PFSK-1 (cell line): ENCODE measurements around the gene GDI1.

ENCODE experiments used
- FOXP2 ChIP-seq: optimal IDR thresholded peaks from 2 replicates; pipeline ENCODE3; 2011; ENCODE audit warnings: borderline replicate concordance, control low read depth, inconsistent platforms; ENCODE audit not compliant: insufficient read depth; ENCODE audit errors: extremely low read length, extremely low read depth
- POLR2AphosphoS5 ChIP-seq: IDR thresholded peaks from 2 replicates; pipeline ENCODE4 v1.6.1; 2012; ENCODE audit warnings: low read depth, mild to moderate bottlenecking, control low read depth, low read length, moderate library complexity
- REST ChIP-seq, 2 experiments: IDR thresholded peaks; 2 replicates each; pipeline versions ENCODE4 v1.6.1 to v1.8.0; 2011 to 2012; ENCODE audit warnings: low read depth in 2 of 2, low read length in 2 of 2, control low read depth in 1 of 2, inconsistent platforms in 1 of 2, mild to moderate bottlenecking in 1 of 2, moderate library complexity in 1 of 2; ENCODE audit not compliant: insufficient read depth in 1 of 2
- SIN3A ChIP-seq: IDR thresholded peaks from 2 replicates; pipeline ENCODE4 v1.6.1; 2012; ENCODE audit warnings: mild to moderate bottlenecking, low read length, moderate library complexity, borderline replicate concordance; ENCODE audit not compliant: insufficient read depth
- TAF1 ChIP-seq: IDR thresholded peaks from 2 replicates; pipeline ENCODE4 v1.6.1; 2012; ENCODE audit warnings: low read length, control low read depth, borderline replicate concordance; ENCODE audit not compliant: insufficient read depth

The GDI1 gene

GRCh38 chrX:154411981-154412340 is 25.0 kb upstream of the GDI1 start:
- no peak for TF ChIP-seq TAF1
- TF ChIP-seq SIN3A: no peak
- no peak for TF ChIP-seq REST (IDR thresholded peaks at IDR 0.05; ENCODE audit: insufficient read depth in 1 of 2, low read depth in 2 of 2, low read length in 2 of 2)
- no peak for TF ChIP-seq FOXP2
- no peak for TF ChIP-seq POLR2AphosphoS5

DNA sequence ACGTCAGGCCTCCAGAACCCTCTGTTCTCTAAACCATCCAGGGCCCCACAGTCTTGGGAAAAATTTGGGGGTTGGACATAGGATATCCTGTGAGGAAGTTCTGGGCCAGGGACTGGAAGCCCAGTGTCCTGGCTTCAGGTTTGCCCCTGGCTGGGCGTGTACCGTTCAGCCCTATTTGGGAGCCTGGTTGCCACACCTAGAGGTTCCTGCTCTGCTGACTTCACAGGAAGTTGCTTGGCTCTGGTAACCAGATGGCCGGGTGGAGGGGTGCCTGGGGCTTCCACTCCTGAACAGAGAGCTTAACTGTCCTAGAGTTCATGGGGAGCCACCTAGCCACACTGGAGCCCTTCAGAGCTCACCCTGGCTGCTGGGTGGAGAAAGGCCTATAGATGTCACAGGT is 24.5 kb upstream of the GDI1 start:
- TF ChIP-seq TAF1 (no peak), POLR2AphosphoS5 (no peak), SIN3A (no peak), REST (IDR thresholded peaks at IDR 0.05; ENCODE audit: insufficient read depth in 1 of 2, low read depth in 2 of 2, low read length in 2 of 2) (no peak), FOXP2 (no peak)

DNA sequence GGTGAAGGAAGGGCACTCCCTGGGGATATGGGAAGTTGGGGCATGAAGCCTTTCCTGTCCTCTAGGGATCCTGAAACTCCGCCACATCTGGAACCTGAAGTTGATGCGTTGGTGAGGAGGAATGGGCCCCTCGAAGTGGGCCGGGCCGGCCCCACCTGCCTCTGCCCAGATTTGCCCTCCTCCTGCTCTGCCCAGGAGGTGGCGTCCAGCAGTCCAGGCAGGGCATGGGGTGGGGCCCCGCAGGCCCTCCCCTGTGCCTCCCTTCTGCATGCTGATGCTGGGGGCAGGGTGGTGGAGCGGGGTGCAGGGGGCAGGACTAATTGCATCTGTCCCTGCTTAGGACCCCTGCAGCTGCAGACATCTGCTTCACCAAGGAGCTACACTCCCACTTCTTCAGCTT is 23.8 kb upstream of the GDI1 start:
- no peak for TF ChIP-seq POLR2AphosphoS5
- no peak for TF ChIP-seq REST (IDR thresholded peaks at IDR 0.05; ENCODE audit: insufficient read depth in 1 of 2, low read depth in 2 of 2, low read length in 2 of 2)
- TF ChIP-seq TAF1: no peak
- TF ChIP-seq FOXP2: no peak
- TF ChIP-seq SIN3A: no peak

- TF ChIP-seq REST (IDR thresholded peaks at IDR 0.05; ENCODE audit: insufficient read depth in 1 of 2, low read depth in 2 of 2, low read length in 2 of 2): no peak
- TF ChIP-seq FOXP2: no peak
- no peak for TF ChIP-seq POLR2AphosphoS5
- no peak for TF ChIP-seq SIN3A
- no peak for TF ChIP-seq TAF1
Observed at GRCh38 chrX:154417157-154417556, 19.8 kb upstream of the GDI1 start.

DNA sequence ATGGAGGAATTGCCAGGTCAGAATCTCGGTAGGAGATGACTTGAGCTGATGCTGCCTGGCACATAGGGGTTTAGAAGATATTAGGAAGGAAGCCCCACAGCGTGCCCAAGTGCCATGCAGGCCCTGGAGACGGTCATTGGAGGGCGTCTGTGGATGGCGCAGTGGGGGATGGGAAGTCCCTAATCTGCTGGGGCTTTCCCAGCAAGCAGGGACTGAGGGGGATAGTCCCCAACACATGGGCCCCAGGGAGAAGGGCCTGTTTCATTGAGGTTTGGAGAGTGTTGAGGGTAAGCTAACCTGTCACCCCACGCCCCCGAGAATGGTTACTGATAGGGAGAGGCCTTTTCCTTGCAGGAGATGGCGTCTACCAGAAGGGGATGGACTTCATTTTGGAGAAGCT is 17.8 kb upstream of the GDI1 start:
- no peak for TF ChIP-seq REST (IDR thresholded peaks at IDR 0.05; ENCODE audit: insufficient read depth in 1 of 2, low read depth in 2 of 2, low read length in 2 of 2)
- TF ChIP-seq SIN3A: no peak
- TF ChIP-seq FOXP2: no peak
- no peak for TF ChIP-seq POLR2AphosphoS5
- no peak for TF ChIP-seq TAF1
